ENCODE measurements around the gene FOXRED2. TPM values are rescaled to one million over a fixed set of nuclear protein-coding genes. Genes with fewer than 3 reads are reported as not detected.

The FOXRED2 gene
- total RNA-seq, 1 experiment from 2014 or later: 34.4 TPM

DNA sequence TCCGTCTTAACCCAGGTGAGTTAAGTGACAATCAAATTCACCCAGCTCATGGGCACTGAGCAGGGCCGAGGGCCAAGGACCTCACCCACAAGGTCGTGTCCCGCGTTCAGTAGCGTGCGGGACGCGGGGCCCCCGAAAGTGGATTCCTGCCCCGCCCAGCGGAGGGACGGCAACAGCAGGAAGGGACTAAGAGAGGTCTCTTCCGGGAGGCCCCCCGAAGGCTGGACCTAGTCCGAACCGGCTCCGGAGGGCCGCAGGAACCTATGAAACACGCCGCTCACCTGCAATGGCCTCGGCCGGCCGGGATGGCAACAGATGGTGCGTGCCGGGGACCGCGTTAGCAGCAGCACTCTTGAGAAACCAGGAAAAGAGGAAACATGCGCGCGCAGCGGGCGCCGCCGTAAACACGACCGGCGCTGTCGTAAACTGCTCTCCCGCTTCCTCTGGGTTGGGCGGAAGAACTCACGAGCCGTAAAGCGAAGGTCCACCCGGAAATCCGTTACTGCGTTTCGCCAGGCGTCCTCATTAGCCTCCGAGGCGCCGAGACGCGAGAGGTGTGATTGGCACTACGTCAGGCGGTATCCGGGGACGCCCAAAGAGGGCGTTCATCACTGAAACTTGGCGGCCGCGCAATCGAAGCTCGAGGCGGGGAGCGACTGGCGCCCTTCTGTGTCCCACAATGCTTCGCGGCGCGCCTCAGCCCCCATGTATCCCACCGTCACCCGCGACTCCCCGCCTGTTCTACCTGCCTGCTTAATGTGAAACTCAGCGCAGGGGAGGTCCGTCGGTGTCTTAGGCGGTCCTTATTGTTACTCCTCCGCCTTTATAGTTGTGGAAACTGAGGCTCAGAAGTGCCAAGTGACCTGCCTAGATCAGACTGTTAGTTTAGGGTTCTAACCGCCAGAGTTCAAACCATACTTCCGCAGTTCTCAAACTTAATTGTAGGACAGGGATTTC, 22.2 kb upstream of the FOXRED2 start, which contains the start of gene EIF3D:
EIF3D (minus strand) TSS at position 372 of the 957 bp plus-strand sequence. CDS start 3,045 bp downstream, outside the sequence.
- H3K36me3 Mint-ChIP-seq (ENCODE audit: insufficient read depth in 1 of 3, low read depth in 3 of 3): peaks cover 24 to 33% (median 32%) of the 10 kb centered on the region in 3 experiments
- H3K4me1 Mint-ChIP-seq: peaks cover 8 to 12% of the 10 kb centered on the region in 2 experiments
- no peak within 1 kb of the TSS for H3K56ac ChIP-seq (ENCODE audit: insufficient read length, low read depth, low read length)
- no peaks in the 10 kb centered on the region for H3K4me1 ChIP-seq (ENCODE audit: insufficient read depth, low read length)
- H2BK5ac ChIP-seq (ENCODE audit: insufficient read length, low read length): no peak within 1 kb of the TSS
- H2BK15ac ChIP-seq (ENCODE audit: low read depth, low read length): peak within 1 kb of the TSS; percentile 68; the same call in 1 of the 2 replicates
- H3K4ac ChIP-seq (ENCODE audit: low read depth, low read length): no peak within 1 kb of the TSS; the same call in 1 of the 2 replicates
- no CpG with 5 or more reads among the region's 82 CpGs for WGBS (ENCODE audit: extremely low coverage, insufficient read length, low lambda C conversion rate)
- H3K14ac ChIP-seq (ENCODE audit: insufficient read depth, low read length): peak within 1 kb of the TSS; percentile 89; the same call in 1 of the 2 replicates
- no peak within 1 kb of the TSS for H3K23ac ChIP-seq (ENCODE audit: insufficient read length, low read depth, low read length)
- no peak within 1 kb of the TSS for H3T11ph ChIP-seq (ENCODE audit: low read length)
- peak within 1 kb of the TSS; percentile 98 to 100 (median 99) for H3K27ac Mint-ChIP-seq
- H3K18ac ChIP-seq (ENCODE audit: insufficient read length, low read depth, low read length): peak within 1 kb of the TSS; percentile 77
- H2AK5ac ChIP-seq (ENCODE audit: insufficient read length, low read length): no peak within 1 kb of the TSS
- H3K27ac ChIP-seq (ENCODE audit: insufficient read length, low read depth, low read length): peak within 1 kb of the TSS; percentile 80
- peak; percentile 99 for DNase-seq
- H3K27me3 Mint-ChIP-seq (ENCODE audit: low read depth): no peaks in the 10 kb centered on the region; the same call in 1 of the 2 replicates
- peak within 1 kb of the TSS; percentile 0 for H4K5ac ChIP-seq (ENCODE audit: insufficient read length, low read depth, low read length)
- TF ChIP-seq, protein P1, sequence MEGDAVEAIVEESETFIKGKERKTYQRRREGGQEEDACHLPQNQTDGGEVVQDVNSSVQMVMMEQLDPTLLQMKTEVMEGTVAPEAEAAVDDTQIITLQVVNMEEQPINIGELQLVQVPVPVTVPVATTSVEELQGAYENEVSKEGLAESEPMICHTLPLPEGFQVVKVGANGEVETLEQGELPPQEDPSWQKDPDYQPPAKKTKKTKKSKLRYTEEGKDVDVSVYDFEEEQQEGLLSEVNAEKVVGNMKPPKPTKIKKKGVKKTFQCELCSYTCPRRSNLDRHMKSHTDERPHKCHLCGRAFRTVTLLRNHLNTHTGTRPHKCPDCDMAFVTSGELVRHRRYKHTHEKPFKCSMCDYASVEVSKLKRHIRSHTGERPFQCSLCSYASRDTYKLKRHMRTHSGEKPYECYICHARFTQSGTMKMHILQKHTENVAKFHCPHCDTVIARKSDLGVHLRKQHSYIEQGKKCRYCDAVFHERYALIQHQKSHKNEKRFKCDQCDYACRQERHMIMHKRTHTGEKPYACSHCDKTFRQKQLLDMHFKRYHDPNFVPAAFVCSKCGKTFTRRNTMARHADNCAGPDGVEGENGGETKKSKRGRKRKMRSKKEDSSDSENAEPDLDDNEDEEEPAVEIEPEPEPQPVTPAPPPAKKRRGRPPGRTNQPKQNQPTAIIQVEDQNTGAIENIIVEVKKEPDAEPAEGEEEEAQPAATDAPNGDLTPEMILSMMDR (conservative IDR thresholded peaks at IDR 0.05): no peak
- peak within 1 kb of the TSS; percentile 89 to 97 for H3K4me3 Mint-ChIP-seq
- peaks cover 8% of the 10 kb centered on the region for H3K79me1 ChIP-seq (ENCODE audit: insufficient read depth, low read depth, low read length, poor library complexity, severe bottlenecking)
- H3K9me3 Mint-ChIP-seq: peaks cover 8 to 9% of the 10 kb centered on the region in 2 experiments
- H2AFZ ChIP-seq (ENCODE audit: low read length): no peak within 1 kb of the TSS
- no peak within 1 kb of the TSS for H4K8ac ChIP-seq (replicated peaks; ENCODE audit: insufficient read length, low read depth, low read length)
- peaks cover 12% of the 10 kb centered on the region for H3K23me2 ChIP-seq (ENCODE audit: insufficient read length, low read depth, low read length, poor library complexity, severe bottlenecking)
- no peaks in the 10 kb centered on the region for H4K20me1 ChIP-seq (ENCODE audit: control insufficient read depth, insufficient read depth, insufficient read length)
- H2BK20ac ChIP-seq (ENCODE audit: low read depth, low read length, poor library complexity, severe bottlenecking): no peak within 1 kb of the TSS
- H3K4me2 ChIP-seq (ENCODE audit: insufficient read depth, insufficient read length, low read length): peak within 1 kb of the TSS; percentile 83
- no peak within 1 kb of the TSS for H2BK12ac ChIP-seq (ENCODE audit: insufficient read length, low read depth, low read length)
- H2BK120ac ChIP-seq (ENCODE audit: low read depth, low read length, poor library complexity, severe bottlenecking): peak within 1 kb of the TSS; percentile 10
- H4K91ac ChIP-seq (ENCODE audit: insufficient read length, low read depth, low read length): peak within 1 kb of the TSS; percentile 76
- peak within 1 kb of the TSS; percentile 96 for H3K9ac ChIP-seq (ENCODE audit: extremely low read depth, insufficient read length, low read length)
- H3K79me2 ChIP-seq (ENCODE audit: insufficient read depth, low read length): peaks cover 10% of the 10 kb centered on the region; the same call in 1 of the 2 replicates
- no peaks in the 10 kb centered on the region for H3K9me3 ChIP-seq (ENCODE audit: control insufficient read depth, low read depth, low read length)
- no peaks in the 10 kb centered on the region for H3K27me3 ChIP-seq (ENCODE audit: insufficient read depth, low read length)

All from H9 (cell line).